Measurements from ENCODE around the gene RAB27A.
"Not testable (repeated sequence)": the region's sequence is repeated elsewhere in the genome, so short reads cannot be mapped to it uniquely, and the experiment has no call there.

Gene RAB27A

DNA sequence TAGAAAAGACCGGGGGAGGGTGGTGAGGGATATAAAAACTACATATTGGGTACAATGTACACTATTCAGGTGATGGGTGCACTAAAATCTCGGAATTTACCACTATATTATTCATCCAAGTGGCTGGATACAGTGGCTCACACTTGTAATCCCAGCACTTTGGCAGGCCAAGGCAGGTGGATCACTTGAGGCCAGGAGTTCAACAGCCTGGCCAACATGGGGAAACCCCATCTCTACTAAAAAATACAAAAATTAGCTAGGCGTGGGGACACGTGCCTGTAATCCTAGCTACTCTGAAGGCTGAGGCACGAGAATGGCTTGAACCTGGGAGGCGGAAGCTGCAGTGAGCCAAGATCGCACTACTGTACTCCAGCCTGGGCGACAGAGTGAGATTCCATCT, 37.4 kb downstream of the RAB27A start:
- not testable (repeated sequence) for DNase-seq (ENCODE audit: low read depth in 3 of 3)

DNA sequence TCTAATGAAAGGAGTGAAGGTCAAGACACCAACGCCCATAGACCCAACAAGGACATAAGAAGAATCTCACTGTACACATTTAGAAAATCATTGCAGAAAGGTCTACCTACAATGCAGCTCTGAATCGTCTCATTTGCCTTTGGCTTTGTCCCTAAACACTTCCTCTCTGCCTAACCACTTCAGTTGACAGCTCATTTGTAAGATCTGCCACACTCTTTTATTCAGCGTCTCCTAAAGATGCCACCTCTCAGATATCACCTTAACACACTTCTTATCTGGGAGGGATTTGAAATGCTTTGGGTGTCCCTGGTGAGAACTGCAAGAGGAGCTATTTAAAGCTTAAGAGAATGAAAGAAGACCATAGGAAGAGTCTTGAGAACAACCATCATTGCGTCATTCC, 38.7 kb downstream of the RAB27A start:
- DNase-seq (ENCODE audit: low read depth in 3 of 3): no peak

DNA sequence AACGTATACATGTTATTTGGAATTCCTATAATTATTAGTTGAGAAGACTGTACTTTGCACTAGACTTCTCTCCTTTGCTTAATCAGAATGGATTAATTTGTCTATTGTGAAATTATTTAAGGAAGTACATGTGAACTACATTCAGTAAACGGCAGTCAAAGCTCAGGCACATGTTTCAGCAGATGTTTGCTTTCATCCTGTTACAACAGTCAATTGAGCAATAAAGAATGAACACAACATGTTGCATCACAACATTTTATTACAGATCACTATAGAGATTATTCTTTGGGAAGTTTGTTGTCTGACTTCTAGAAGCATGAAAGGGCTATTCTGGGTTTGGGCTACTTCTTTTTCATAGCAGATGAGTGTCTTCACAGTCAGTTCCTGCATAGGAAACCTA, 39.2 kb downstream of the RAB27A start:
- DNase-seq (ENCODE audit: low read depth in 3 of 3): no peak

DNA sequence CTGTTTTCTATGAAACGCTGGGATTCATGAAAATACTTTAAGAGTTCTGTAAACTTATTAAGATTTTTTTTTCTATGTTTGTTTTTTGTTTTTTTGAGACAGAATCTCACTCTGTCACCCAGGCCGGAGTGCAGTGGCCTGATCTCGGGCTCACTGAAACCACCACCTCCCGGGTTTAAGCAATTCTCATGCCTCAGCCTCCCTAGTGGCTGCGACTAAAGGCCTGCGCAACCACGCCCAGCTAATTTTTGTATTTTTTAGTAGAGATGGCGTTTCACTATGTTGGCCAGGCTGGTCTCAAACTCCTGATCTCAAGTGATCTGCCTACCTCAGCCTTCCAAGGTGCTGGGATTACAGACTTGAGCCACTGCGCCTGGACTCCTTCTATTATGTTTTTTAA, 39.7 kb downstream of the RAB27A start:
- not testable (repeated sequence) for DNase-seq (ENCODE audit: low read depth in 3 of 3)

DNA sequence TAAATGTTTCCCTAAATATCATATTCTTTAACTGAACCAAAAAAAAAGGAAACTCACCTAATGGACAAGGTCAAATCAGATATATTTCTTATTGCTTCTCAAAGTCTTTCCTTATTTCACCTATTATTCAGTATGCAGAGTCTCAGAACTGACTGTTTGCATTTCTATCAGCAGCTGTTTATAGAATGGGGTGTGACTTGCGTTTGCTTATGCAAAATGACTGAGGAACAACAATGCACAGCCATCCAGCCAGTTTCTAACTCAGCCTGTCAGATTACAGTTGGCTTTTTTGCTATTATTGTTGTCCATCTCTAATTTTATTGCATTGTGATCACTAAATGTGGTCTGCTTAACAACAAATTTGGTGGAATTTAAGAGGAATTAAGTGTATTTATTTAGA, 40.7 kb downstream of the RAB27A start:
- no peak for DNase-seq (ENCODE audit: low read depth in 3 of 3)

DNA sequence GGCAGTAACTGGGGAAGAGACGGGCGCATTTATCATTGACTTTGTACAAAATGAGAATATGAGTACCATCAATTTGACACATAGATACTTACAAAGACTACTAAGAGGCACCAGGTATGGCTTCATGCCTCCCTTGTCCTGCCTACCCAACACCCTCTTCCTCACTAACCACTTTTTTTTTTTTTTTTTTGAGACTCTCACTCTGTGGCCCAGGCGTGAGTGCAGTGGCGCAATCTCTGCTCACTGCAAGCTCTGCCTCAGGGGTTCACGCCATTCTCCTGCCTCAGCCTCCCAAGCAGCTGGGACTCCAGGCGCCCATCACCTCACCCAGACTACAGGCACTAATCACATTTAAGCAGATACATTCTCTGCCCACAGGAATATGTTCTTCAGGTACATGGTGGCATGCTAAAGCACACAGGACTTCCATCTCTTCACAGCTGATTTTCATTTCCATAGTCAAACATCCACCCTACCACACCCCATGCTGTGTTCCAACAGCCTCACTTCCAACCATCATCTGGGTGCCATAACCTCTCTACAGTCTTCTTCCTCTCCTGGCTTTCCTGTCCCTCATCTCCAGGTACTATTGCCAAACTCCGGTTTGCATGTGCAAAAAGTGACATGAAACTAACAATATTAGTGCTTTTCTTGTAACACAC, 41.7 kb downstream of the RAB27A start:
- no peak for DNase-seq (ENCODE audit: low read depth in 3 of 3)

DNA sequence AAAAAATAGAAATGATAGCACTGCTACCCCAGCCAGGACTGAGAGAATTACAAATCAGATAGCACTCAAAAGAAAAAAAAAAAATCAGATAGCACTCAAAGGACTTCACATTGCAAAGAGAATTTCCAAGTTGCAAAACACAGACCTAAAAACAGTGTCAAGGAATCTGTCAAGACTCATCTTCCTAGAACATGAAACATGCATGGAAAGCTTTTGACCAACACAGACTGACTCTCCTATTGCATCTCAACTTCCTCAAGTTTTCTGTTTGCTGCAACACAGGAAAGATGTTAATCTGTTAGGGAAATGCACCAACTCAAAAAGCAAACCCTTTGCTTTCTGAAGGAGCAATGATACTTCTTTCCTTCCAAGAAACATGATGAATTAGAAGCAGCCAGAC, 42.3 kb downstream of the RAB27A start:
- DNase-seq (ENCODE audit: low read depth in 3 of 3): no peak

DNA sequence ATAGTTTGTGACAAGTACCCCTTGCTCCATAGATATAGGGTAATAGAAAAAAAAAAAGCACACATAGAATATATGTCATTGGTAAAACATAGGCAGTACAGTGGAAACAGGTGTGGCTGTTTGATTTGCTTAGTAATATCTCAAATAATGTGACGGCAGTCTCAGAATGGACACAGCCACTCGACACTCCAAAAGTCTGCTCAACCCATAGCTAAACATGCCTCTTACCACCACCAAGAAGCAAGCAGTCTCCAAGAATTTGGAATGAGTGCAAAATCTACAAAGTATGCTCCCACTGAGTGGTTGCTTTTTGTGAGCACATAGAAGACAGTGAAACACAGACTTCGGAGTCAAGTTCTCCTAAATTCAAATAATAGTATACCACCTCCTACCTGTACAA, 43.0 kb downstream of the RAB27A start:
- no peak for DNase-seq (ENCODE audit: low read depth in 3 of 3)

DNA sequence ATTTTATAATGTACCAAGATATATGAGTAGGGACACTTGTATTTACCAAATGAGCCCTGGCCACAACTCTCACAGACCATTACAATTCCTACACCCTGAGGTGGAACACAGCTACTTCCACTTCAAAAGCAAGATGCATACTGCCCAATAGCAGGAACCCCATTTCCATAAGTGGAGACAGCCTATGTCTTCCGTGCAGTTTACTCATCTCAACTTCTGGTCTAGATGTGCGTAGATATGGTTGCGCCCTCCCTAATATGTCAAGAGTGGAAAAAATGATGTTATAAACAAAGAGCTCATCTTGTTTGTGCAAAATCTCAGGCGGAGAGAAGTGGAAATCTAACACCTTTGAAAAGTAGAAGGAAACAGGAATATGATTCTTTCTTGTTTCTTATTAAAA, 44.6 kb downstream of the RAB27A start:
- no peak for DNase-seq (ENCODE audit: low read depth in 3 of 3)

DNA sequence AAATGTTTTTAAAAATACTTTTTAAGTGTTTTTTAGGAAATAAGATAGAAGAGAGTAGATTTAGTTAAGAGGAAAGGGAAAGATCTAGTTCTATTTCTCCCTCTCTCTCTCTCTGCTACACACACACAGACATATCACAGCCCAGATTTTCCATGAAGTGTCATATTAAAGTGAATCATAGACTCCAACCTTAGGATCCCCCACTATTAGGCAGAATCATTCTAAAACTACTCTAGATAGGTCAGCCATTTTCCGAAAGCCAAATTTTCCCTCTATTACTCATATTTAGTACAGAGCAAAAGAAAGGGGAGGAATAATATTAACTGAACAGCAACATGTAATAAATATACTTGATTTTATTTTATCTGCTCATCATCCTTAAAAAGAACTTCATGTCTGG, 47.7 kb downstream of the RAB27A start:
- no peak for DNase-seq (ENCODE audit: low read depth in 3 of 3)

DNA sequence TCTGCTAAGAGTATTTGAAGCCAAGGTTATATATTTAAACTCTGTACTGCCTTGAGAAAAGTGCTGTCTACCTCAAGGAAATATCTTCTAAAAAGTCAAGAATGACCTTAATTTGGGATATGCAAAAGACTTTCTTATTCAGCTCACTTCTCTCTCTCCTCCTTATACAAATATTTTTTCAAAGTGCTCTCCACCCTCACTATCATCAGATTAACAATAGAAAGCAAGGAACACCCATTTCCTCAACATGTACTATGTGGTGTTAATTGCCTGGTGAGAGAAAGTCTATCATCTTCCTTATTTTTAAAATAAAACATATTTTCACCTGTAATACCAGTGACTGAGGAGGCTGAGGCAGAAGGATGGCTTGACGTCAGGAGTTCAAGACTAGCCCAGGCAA, 48.4 kb downstream of the RAB27A start:
- DNase-seq (ENCODE audit: low read depth in 3 of 3): no peak

DNA sequence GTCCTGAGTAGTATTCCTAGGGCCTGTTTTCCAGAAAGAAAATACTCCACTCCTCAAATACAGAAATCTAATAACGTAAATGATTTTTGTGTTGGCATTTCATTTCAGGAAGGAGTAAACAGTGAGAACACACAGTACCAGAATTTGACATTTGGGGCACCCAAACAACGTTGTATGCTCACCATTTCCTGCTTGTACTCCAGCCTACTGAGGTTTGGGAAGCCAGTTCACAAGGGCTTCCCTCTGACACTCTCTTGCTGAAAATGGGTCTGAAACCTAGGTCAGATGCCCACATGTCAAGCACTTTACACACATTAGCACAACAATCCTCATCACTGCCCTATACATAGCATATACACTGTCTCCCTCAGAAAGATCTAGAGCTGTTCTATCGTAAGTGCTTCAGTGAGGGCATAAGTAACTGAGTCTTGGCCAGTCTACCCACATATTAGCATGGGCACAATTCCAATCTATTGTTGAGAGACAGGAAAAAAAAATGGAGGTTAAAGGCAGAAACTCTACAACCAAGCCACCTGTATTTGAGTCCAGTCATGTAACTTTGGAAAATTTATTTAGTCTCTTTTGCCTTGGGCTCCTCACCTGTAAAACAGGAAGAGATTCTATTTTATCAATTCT, 49.4 kb downstream of the RAB27A start:
- no peak for DNase-seq (ENCODE audit: low read depth in 3 of 3)

DNA sequence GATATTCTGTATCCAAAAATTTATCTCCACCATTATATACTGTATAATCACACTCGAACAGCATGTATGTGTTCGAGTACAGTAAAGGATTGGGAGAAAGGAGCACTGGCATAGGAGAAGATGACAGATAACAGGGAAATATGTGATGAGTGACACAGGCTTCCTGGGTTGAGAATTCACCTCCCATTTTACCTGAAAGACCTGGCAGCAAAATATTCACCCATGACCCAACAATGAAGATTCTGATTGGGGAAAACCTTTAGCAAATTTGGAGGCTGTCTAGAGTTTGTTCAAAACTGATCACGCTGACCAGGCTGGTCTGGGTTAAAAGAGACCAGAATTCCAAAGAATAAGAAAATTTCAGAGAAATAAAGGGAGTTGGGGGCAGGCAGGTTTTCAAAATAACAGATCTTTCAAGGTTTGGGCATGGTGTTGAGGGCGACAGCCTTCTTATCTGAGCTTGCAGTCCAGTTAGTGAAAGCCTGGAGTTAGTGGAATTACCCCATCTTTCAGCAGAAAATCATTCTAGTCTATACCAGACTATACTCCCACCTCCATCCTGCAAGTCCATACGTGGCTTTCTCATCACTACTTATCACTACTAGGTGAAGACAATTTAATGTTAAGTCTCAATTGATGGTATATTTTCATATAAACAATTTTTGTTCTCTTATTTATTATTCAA, 50.0 kb downstream of the RAB27A start:
- no peak for DNase-seq (ENCODE audit: low read depth in 3 of 3)

DNA sequence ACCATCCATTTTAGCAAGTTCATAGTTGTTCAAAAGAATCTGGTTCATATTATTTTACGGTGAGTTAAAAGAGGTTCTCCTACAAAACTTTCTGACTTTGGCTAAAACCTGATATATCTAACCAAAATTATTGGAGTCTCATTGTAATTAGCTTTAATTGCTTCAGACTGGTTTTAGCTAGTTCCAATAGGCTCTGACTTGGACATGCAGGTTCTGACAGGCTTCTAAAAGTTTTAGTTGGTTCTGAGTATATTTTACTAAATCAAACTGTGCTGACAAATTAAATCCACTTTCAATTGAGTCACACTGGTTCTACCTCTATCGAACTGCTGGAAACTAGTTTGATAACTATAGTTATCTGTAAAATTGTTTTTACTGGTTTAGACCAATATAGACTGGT, 50.7 kb downstream of the RAB27A start:
- no peak for DNase-seq (ENCODE audit: low read depth in 3 of 3)

DNA sequence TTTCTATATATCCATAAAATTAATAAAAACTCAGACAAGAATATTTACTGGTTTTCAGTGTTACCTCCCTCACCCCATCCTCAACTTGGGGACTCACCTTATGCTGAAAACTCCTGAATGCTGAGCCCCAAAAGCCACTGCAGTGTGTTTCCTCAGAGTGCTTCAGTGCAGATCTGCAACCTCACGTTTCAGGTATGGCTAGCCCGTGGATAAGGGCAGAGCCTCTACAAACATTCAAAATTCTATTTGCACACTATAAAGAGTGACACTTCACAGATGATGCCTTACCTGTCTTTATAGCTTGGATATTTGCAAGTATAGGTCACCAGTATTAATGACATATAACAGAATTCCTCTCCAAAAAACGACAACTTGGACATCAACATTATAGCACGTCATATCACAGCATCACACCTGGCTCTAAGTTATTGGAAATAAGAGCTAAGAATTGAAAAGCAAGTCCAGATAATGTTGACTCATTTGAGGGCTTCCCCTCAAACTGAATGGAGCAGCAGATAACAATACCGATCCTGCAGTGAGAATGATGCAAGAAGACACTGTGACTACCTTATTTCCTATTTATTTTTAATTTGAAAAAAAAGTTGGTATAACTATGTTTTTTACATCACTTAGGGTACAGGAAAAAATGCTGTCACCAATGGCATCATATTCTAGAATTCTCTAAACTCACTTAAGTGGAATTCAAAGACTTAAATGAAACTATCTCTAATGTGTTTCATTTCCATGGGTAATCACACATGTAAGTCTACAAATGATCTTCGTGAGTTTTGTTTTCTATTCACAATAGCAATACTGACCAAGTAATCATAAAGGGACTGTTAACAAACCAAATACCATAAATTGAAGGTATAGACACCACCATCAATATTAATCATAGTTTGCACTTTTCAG, 52.1 kb downstream of the RAB27A start:
- no peak for DNase-seq (ENCODE audit: low read depth in 3 of 3)

DNA sequence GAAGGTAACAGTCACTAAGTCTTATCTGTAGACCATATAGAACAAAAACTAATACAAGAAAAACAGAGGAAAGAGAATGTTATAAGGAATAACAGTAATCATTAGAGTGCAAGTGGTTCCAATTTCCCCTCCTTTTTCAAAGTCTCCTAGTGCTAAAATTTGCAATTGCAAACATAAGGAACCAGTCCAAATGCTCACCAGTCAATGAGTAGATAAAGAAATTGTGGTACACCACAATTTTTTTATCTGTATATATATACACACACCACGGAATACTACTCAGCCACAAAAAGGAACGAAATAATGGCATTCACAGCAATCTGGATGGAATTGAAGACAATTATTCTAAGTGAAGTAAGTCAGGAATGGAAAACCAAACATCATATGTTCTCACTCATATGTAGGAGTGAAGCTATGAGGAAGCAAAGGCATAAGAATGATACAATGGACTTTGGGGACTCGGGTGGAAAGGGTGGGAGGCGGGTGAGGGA, 54.0 kb downstream of the RAB27A start:
- DNase-seq (ENCODE audit: low read depth in 3 of 3): no peak

DNA sequence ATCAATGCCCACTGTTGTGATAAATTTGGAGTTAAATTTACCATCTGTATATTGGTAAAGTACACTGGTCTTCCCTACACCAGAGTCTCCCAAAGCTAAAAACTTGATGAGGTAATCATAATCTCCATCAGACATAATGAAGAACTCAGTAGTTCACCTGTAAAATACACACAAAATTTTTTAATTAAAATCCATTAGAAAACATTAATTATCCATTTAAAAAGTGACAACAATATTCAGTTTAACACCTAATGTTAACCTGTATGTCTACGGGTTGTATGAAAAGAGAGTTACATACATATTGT, 54.9 kb downstream of the RAB27A start:
- no peak for DNase-seq (ENCODE audit: low read depth in 3 of 3)

DNA sequence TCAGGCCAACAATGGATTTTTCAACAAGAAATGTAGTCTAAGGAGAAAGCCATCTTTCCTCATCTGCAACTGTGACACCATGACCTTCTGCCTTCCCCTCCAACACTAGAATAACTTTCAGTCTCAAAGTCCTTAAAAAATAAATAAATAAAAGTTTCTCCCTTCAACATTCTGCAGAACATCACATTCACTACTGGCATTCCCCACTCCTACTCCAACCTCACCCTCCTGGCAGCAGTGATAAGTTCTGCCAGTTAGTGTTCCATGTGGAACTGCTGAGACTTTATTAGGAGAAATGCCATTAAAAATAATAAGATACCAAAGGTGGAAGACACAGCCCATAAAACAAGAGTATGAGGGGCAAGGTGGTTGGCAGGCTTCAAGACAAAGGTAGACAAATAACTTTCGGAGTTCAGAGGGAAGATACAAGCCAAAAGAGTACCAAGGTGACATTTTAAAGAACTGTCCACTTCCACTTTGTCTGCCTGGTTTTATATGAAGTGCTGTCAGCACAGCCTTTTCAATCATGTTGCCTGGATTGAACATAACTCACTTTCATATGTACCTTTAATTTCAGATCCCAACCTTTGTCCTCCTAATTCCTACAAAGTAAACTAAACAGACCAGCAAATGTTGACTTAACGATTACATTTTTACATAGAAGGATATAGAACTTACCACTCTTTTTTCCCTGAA, 55.4 kb downstream of the RAB27A start:
- no peak for DNase-seq (ENCODE audit: low read depth in 3 of 3)

DNA sequence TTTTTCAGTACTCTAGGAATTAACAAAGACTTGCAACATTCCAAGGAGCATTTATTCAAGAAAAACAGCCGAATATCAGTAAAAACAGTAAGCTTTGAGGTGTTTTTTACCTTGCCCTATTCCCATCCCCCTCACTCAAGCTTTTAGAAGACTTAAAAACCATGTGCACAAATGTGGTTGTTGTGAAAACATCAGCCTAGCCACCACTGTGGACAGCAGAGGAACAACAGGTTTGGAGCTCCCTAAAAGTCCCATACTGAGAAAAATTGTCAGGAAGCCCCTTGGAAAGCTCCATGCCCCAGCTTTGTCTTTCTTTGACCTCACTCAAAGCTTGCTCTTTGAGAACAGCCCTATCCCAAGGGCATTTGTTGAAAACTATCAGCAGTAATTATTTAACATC, 58.2 kb downstream of the RAB27A start:
- DNase-seq (ENCODE audit: low read depth in 3 of 3): no peak

DNA sequence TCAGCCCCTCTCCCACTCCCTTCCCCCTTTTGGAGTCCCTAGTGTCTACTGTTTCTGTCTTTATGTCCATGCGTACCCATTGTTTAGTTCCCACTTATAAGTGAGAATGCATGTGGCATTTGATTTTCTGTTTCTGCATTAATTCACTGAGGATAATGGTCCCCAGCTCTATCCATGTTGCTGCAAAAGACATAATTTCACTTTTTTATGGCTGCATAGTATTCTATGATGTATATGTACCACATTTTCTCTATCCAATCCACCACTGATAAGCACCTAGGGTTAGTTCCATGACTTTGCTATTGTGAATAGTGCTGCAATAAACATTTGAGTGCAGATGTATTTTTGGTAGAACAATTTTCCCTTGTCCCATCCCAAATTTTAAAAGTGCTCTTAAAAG, 58.7 kb downstream of the RAB27A start:
- no peak for DNase-seq (ENCODE audit: low read depth in 3 of 3)

DNA sequence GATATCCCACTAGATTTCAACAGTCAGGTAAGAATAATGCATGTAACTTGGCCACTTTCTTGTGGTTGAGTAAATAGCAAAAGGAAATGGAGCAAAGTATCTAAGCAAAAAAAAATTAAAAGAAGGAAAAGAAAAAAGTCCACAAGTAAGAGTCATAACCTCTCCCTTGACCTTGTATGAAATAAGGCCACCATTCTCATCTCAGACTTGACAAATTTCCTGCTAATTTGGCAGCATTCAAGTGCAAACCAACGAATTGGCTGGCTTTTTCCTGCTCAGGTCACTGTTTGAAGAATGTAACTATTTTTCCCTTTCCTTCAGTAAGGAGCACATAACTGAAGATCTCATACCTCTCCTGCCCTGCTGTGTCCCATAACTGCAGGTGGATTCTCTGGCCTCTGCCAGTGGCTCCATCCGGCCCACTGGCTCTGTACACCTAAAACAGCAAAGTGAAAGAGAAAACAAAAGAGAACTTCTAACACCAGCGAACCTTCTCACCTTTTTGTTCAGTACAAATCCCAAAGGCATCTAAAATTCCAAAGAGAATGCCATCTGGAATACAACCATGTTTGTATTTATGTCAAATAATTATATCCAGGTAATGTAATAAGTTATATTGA, 59.5 kb downstream of the RAB27A start:
- DNase-seq (ENCODE audit: low read depth in 3 of 3): no peak
